ENCODE measurements around the gene MCCD1. TPM values are rescaled to one million over a fixed set of nuclear protein-coding genes. Genes with fewer than 3 reads are reported as not detected.
A peak's percentile ranks its signal among the peaks of the same experiment; 100 is the strongest.
"Not testable (repeated sequence)": the region's sequence is repeated elsewhere in the genome, so short reads cannot be mapped to it uniquely, and the experiment has no call there.

Gene MCCD1
- total RNA-seq, 2 experiments from 2014 or later = not detected

- Mint-ChIP-seq H3K27me3 (no peaks in the 10 kb centered on the region), H3K9me3 (no peaks in the 10 kb centered on the region), H3K4me1 (ENCODE audit: low read depth) (peaks cover 39% of the 10 kb centered on the region), H3K4me3 (peak overlapping the region; percentile 80), H3K36me3 (ENCODE audit: low read depth) (peaks cover 21% of the 10 kb centered on the region), H3K27ac (peak overlapping the region; percentile 80)
- ATAC-seq = no peak
- ChIA-PET POLR2A (interaction anchor here (0.6 to 5.0 kb wide), 9 partner anchors 13 to 147 kb away, joined by 3 to 57 read pairs (median 5); partner anchors contain the start of genes LST1, LTB and TNF), CTCF (interaction anchor here (0.7 to 56.2 kb wide), 6 partner anchors 11 to 74 kb away, joined by 3 to 2542 read pairs (median 4); partner anchors contain the start of genes LST1, LTB, NCR3 and TNF)
- intact Hi-C loops (cut with micrococcal nuclease) = loop anchor here (5.0 to 10.0 kb wide), 3 partner anchors 34 to 186 kb away; partner anchors contain the start of genes C6orf47, CLIC1, CSNK2B and GPANK1
- TF ChIP-seq CTCF (IDR thresholded peaks at IDR 0.05) = no peak
- DNase-seq = no peak
Measured at GRCh38 chr6:31548544-31548873, 19.7 kb downstream of the MCCD1 start.

GRCh38 chr6:31551371-31551770 is 22.6 kb downstream of the MCCD1 start:
- TF ChIP-seq CTCF (IDR thresholded peaks at IDR 0.05) = peak; percentile 77
- peak overlapping the region; percentile 40 for H3K4me3 Mint-ChIP-seq
- CTCF ChIA-PET = interaction anchor here (0.7 to 56.2 kb wide), 17 partner anchors 9 to 279 kb away, joined by 3 to 2542 read pairs (median 4); partner anchors contain the start of genes AIF1, C6orf47, DDX39B and LST1
- intact Hi-C loops (cut with micrococcal nuclease); H3K27me3 Mint-ChIP-seq; H3K9me3 Mint-ChIP-seq; ATAC-seq: not testable (repeated sequence)
- DNase-seq = peak; percentile 81
- POLR2A ChIA-PET = interaction anchor here (0.9 to 3.9 kb wide), 13 partner anchors 7 to 55 kb away, joined by 3 to 45 read pairs (median 6); partner anchors contain the start of genes LST1, LTB, NCR3 and TNF
- peaks cover 46% of the 10 kb centered on the region for H3K4me1 Mint-ChIP-seq (ENCODE audit: low read depth)
- H3K27ac Mint-ChIP-seq = peak overlapping the region; percentile 79
- peaks cover 24% of the 10 kb centered on the region for H3K36me3 Mint-ChIP-seq (ENCODE audit: low read depth)

DNA sequence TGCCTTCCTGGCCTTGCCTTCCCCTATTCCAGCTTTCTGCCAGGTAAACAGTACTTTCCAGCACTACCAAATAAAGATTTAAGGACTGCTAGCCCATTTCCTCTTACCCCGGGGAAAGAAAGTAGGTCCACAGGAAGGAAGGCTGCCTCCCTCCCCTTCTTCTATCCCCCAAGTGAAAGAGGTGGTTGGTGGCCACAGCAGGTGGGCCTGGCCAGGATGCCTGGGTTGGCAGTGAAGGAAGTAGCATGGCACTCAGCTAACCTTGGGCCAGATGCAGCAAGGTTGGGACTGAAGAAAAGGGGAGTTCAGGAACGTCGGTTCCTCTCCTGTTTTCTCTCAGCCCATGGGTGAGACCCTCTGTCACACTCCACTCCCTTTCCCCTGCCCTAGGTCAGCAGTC is 27.5 kb downstream of the MCCD1 start:
- intact Hi-C loops (cut with micrococcal nuclease) = no loop called here
- Mint-ChIP-seq H3K9me3 (no peaks in the 10 kb centered on the region), H3K4me1 (ENCODE audit: low read depth) (peaks cover 67% of the 10 kb centered on the region), H3K36me3 (ENCODE audit: low read depth) (peaks cover 35% of the 10 kb centered on the region), H3K27me3 (no peaks in the 10 kb centered on the region), H3K27ac (peak overlapping the region; percentile 13), H3K4me3 (no peak overlapping the region)
- ChIA-PET POLR2A (interaction anchor here (1.9 to 35.7 kb wide), 3 partner anchors 14 to 61 kb away, joined by 6 to 1181 read pairs (median 18); partner anchors contain the start of genes DDX39B, LST1, LTA and LTB), CTCF (interaction anchor here (1.1 to 56.2 kb wide), 3 partner anchors 10 to 36 kb away, joined by 3 to 2542 read pairs (median 45); partner anchors contain the start of genes ATP6V1G2, LST1, LTA and LTB)
- no peak for DNase-seq
- ATAC-seq = no peak
- TF ChIP-seq CTCF (IDR thresholded peaks at IDR 0.05) = no peak

- Mint-ChIP-seq H3K27me3 (no peaks in the 10 kb centered on the region), H3K4me1 (ENCODE audit: low read depth) (peaks cover 73% of the 10 kb centered on the region), H3K9me3 (no peaks in the 10 kb centered on the region), H3K4me3 (peak overlapping the region; percentile 56), H3K27ac (peak overlapping the region; percentile 90), H3K36me3 (ENCODE audit: low read depth) (peaks cover 39% of the 10 kb centered on the region)
- no peak for DNase-seq
- no peak for ATAC-seq
- intact Hi-C loops (cut with micrococcal nuclease) = loop anchor here (2.0 kb wide), 1 partner anchor 17 kb away; the partner anchor contains the start of gene TNF
- CTCF ChIA-PET = interaction anchor here (6.5 to 56.2 kb wide), 2 partner anchors 12 to 34 kb away, joined by 45 to 2542 read pairs; partner anchors contain the start of genes LST1, LTA, LTB and NCR3
- POLR2A ChIA-PET = interaction anchor here (1.3 to 35.7 kb wide), 3 partner anchors 8 to 60 kb away, joined by 4 to 1181 read pairs (median 18); partner anchors contain the start of genes LST1, LTA, LTB and NCR3
- TF ChIP-seq CTCF (IDR thresholded peaks at IDR 0.05) = no peak
Measured at GRCh38 chr6:31557443-31558317, 28.9 kb downstream of the MCCD1 start.
